Measurements from ENCODE around the gene PRAC1. TPM values are rescaled to one million over a fixed set of nuclear protein-coding genes. Genes with fewer than 3 reads are reported as not detected.

Gene PRAC1
- not detected in 2 replicates for polyA plus RNA-seq (2012; rRNA removed)
- polyA plus RNA-seq (2012; cell fraction: cytosol; rRNA removed): not detected in 2 replicates
- polyA plus RNA-seq (2012; cell fraction: nucleus; rRNA removed): not detected in 2 replicates

GRCh38 chr17:48722201-48722907 lies at the start of gene PRAC1:
PRAC1 (minus strand) TSS chr17:48722518; CDS start chr17:48722392, 126 bp downstream.
- H2AFZ ChIP-seq (ENCODE audit: low read depth): no peak within 1 kb of the TSS
- peak; percentile 83; the same call in 1 of the 2 replicates for TF ChIP-seq EZH2phosphoT487 (IDR thresholded peaks at IDR 0.05; ENCODE audit: borderline replicate concordance, low read depth)
- no peak for TF ChIP-seq MEF2A (IDR thresholded peaks at IDR 0.05; ENCODE audit: borderline replicate concordance, low read depth)

GRCh38 chr17:48770954-48771353 lies 48.6 kb upstream of the PRAC1 start:
- H3K9me2 ChIP-seq: no peaks in the 10 kb centered on the region
- 19% methylated on average over 3 of the region's 3 CpGs for WGBS (ENCODE audit: low lambda C conversion rate)
- TF ChIP-seq RAD21 (IDR thresholded peaks at IDR 0.05; ENCODE audit: low read length) (no peak), MAX (IDR thresholded peaks at IDR 0.05; ENCODE audit: low read depth) (no peak), SMC3 (IDR thresholded peaks at IDR 0.05; ENCODE audit: low read depth, low read length) (no peak), FOXJ3 (CRISPR knock-in tag; IDR thresholded peaks at IDR 0.05) (no peak), FOXM1 (IDR thresholded peaks at IDR 0.05; ENCODE audit: low read depth) (no peak)
- POLR2A ChIA-PET: no interaction called here
- H3K4me1 ChIP-seq (ENCODE audit: control insufficient read depth in 1 of 2, insufficient read depth in 2 of 2, low read depth in 1 of 2, low read length in 1 of 2): no peaks in the 10 kb centered on the region
- no peaks in the 10 kb centered on the region for H4K20me1 ChIP-seq (ENCODE audit: insufficient read depth)
- H3K36me3 ChIP-seq (replicated peaks in 1 of 2; ENCODE audit: control insufficient read depth in 1 of 2, insufficient read depth in 2 of 2, low read length in 1 of 2): no peaks in the 10 kb centered on the region
- no peak overlapping the region for H3K9ac ChIP-seq
- no peak overlapping the region for H3K27ac ChIP-seq (ENCODE audit: low read depth in 2 of 2, low read length in 1 of 2)
- no peaks in the 10 kb centered on the region for H3K9me3 ChIP-seq
- no peak overlapping the region for H2AFZ ChIP-seq (ENCODE audit: low read depth)
- no peaks in the 10 kb centered on the region for H3K79me2 ChIP-seq (ENCODE audit: insufficient read depth)
- H3K27me3 ChIP-seq (ENCODE audit: insufficient read depth): peaks cover 80% of the 10 kb centered on the region
- no peak for DNase-seq
- CTCF ChIA-PET: interaction anchor here (0.6 to 1.5 kb wide), 2 partner anchors 46 to 432 kb away, joined by 3 read pairs; no protein-coding TSS in a partner anchor
- no peak overlapping the region for H3K4me2 ChIP-seq
- H3K4me3 ChIP-seq (ENCODE audit: low read depth in 2 of 2, low read length in 1 of 2): no peak overlapping the region
- no peaks in the 10 kb centered on the region for H3F3A ChIP-seq (replicated peaks; ENCODE audit: insufficient read depth)

More at GRCh38 chr17:48722201-48722907, at the start of gene PRAC1:
- Histone ChIP-seq H3K9ac (no peak within 1 kb of the TSS), H4K20me1 (ENCODE audit: insufficient read depth) (peaks cover 5% of the 10 kb centered on the region; the same call in 1 of the 2 replicates), H3K4me1 (ENCODE audit: control insufficient read depth in 1 of 2, insufficient read depth in 2 of 2, low read depth in 1 of 2, low read length in 1 of 2) (no peaks in the 10 kb centered on the region), H3K9me2 (no peaks in the 10 kb centered on the region), H3K4me3 (ENCODE audit: low read depth in 2 of 2, low read length in 1 of 2) (no peak within 1 kb of the TSS), H3K9me3 (no peaks in the 10 kb centered on the region), H3K4me2 (no peak within 1 kb of the TSS), H3K27ac (ENCODE audit: low read depth in 2 of 2, low read length in 1 of 2) (no peak within 1 kb of the TSS), H3K36me3 (replicated peaks in 1 of 2; ENCODE audit: control insufficient read depth in 1 of 2, insufficient read depth in 2 of 2, low read length in 1 of 2) (no peaks in the 10 kb centered on the region), H3K79me2 (ENCODE audit: insufficient read depth) (no peaks in the 10 kb centered on the region), H3K27me3 (ENCODE audit: insufficient read depth) (peaks cover 100% of the 10 kb centered on the region), H3F3A (replicated peaks; ENCODE audit: insufficient read depth) (no peaks in the 10 kb centered on the region)
- 33% methylated on average over 20 of the region's 21 CpGs for WGBS (ENCODE audit: low lambda C conversion rate)
- ChIA-PET CTCF (interaction anchor here (1.2 to 13.9 kb wide), 12 partner anchors 11 to 371 kb away, joined by 3 to 328 read pairs (median 20); partner anchors contain the start of gene TTLL6), POLR2A (no interaction called here)
- no peak for DNase-seq

- no peak for DNase-seq
- Histone ChIP-seq H3K4me1 (ENCODE audit: control insufficient read depth in 1 of 2, insufficient read depth in 2 of 2, low read depth in 1 of 2, low read length in 1 of 2) (no peaks in the 10 kb centered on the region), H3K9ac (no peak overlapping the region), H2AFZ (ENCODE audit: low read depth) (no peak overlapping the region), H4K20me1 (ENCODE audit: insufficient read depth) (no peaks in the 10 kb centered on the region), H3K4me2 (no peak overlapping the region), H3K27ac (ENCODE audit: low read depth in 2 of 2, low read length in 1 of 2) (no peak overlapping the region), H3K9me3 (no peaks in the 10 kb centered on the region), H3K36me3 (replicated peaks in 1 of 2; ENCODE audit: control insufficient read depth in 1 of 2, insufficient read depth in 2 of 2, low read length in 1 of 2) (no peaks in the 10 kb centered on the region), H3K4me3 (ENCODE audit: low read depth in 2 of 2, low read length in 1 of 2) (no peak overlapping the region), H3K27me3 (ENCODE audit: insufficient read depth) (peaks cover 86% of the 10 kb centered on the region), H3F3A (replicated peaks; ENCODE audit: insufficient read depth) (no peaks in the 10 kb centered on the region), H3K79me2 (ENCODE audit: insufficient read depth) (no peaks in the 10 kb centered on the region), H3K9me2 (no peaks in the 10 kb centered on the region)
- POLR2A ChIA-PET: no interaction called here
- 32% methylated on average over 5 of the region's 5 CpGs for WGBS (ENCODE audit: low lambda C conversion rate)
- CTCF ChIA-PET: interaction anchor here (1.0 to 5.0 kb wide), 10 partner anchors 15 to 267 kb away, joined by 3 to 24 read pairs (median 5); no protein-coding TSS in a partner anchor
- TF ChIP-seq NRF1 (IDR thresholded peaks at IDR 0.05; ENCODE audit: low read depth, low read length) (no peak), RFX5 (IDR thresholded peaks at IDR 0.05; ENCODE audit: low read length) (no peak), JUND (IDR thresholded peaks at IDR 0.05) (no peak), FOXM1 (IDR thresholded peaks at IDR 0.05; ENCODE audit: low read depth) (no peak), RAD21 (IDR thresholded peaks at IDR 0.05; ENCODE audit: low read length) (no peak), RCOR1 (IDR thresholded peaks at IDR 0.05; ENCODE audit: low read length) (no peak), USF1 (IDR thresholded peaks at IDR 0.05; ENCODE audit: borderline replicate concordance, low read depth) (no peak), MEF2A (IDR thresholded peaks at IDR 0.05; ENCODE audit: borderline replicate concordance, low read depth) (no peak), RXRA (IDR thresholded peaks at IDR 0.05; ENCODE audit: borderline replicate concordance, low read depth) (no peak), REST (IDR thresholded peaks at IDR 0.05; ENCODE audit: low read depth, low read length) (no peak)
Measured at GRCh38 chr17:48769009-48769675, 46.8 kb upstream of the PRAC1 start.

Data from SK-N-SH (cell line).